GM10248 (cell line): ENCODE data around the gene BTBD2.

Experiments used
- CTCF ChIA-PET: fragments of 300-600 bp; sonication (Branson Sonifier 250); formaldehyde crosslinking; extraction: SDS; loops from one replicate; lab custom pipeline; 2021; ENCODE audit warnings: antibody characterized with exemption; lab: Yijun Ruan, JAX
- POLR2A ChIA-PET: fragments of 350-650 bp; sonication (Branson Sonifier 250); formaldehyde crosslinking; extraction: SDS; loops from one replicate; lab custom pipeline; 2020; ENCODE audit warnings: antibody characterized with exemption; lab: Yijun Ruan, JAX
- DNase-seq: peaks from one replicate; pipeline ENCODE4 v3.0.0; 2012; ENCODE audit errors: extremely low spot score
- TF ChIP-seq, protein P1 (sequence below): IDR thresholded peaks from 2 replicates; pipeline ENCODE4 v1.5.1; 2012; ENCODE audit warnings: mild to moderate bottlenecking, low read depth; ENCODE audit errors: extremely low read depth, missing control alignments, control extremely low read depth

BTBD2 gene

DNA sequence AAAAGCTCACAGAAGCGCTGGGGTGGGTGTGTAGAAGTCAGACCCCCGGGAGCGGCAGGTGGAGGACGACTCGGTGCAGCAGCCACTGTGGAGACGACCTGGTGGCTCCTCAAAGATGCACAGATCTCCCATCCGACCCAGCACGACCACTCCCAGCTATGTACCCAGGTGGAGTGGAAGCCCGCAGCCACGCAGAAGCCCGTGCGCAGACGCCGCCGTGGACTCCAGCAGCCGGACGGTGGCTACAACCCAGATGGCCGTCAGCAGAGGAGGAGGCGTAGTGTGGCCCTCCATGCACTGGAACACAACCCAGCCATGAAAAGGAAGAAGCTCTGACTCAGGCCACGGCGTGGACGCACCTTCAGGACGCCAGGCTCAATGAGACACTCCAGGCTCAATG, 52.8 kb downstream of the BTBD2 start:
- DNase-seq = no peak
- TF ChIP-seq, protein P1, sequence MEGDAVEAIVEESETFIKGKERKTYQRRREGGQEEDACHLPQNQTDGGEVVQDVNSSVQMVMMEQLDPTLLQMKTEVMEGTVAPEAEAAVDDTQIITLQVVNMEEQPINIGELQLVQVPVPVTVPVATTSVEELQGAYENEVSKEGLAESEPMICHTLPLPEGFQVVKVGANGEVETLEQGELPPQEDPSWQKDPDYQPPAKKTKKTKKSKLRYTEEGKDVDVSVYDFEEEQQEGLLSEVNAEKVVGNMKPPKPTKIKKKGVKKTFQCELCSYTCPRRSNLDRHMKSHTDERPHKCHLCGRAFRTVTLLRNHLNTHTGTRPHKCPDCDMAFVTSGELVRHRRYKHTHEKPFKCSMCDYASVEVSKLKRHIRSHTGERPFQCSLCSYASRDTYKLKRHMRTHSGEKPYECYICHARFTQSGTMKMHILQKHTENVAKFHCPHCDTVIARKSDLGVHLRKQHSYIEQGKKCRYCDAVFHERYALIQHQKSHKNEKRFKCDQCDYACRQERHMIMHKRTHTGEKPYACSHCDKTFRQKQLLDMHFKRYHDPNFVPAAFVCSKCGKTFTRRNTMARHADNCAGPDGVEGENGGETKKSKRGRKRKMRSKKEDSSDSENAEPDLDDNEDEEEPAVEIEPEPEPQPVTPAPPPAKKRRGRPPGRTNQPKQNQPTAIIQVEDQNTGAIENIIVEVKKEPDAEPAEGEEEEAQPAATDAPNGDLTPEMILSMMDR = no peak
- POLR2A ChIA-PET = no interaction called here
- CTCF ChIA-PET = interaction anchor here (0.8 to 1.0 kb wide), 3 partner anchors 30 to 125 kb away, joined by 3 to 4 read pairs (median 3); no protein-coding TSS in a partner anchor

DNA sequence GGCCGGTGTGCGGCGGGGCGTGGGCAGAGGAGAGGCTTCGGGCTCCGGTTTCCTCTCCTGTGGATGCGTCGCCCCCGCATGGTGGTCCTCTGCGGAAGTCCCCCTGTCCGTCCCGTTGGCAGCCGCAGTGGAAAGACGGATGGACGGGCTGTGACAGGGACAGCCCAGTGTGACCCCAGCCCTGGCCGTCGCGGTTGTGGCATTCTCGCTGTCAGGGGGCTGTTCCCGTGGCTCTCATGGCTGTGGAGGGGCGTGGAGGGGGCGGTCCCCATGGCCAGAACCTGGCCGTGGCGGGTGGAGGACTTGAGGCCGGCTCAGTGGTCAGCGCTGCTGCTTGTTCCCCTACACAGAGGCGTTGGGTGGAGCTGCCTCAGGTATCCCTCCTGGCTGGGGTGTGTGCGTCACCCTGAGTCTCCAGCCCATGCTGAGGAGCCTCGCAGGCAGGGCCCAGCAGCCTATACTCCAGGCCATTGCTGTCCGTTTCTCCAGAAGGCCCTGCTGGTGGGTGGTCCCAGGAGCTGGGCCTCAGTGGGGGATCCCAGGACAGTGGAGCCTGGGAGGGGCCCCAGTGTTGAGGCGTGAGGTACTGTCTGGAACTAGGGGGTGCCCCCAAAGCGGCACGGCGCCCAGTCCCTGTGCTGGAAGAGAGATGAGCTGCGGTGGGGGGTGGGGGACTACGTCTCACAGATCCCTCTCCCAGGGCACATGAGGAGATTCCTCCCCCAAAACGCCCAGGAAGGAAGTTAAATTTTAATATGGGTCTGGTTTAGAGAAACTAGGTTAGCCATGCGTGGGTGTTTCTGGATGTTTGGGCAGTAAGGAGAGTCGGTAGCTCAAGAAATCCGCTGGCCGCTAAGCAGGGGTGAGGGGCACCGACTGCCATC, 54.3 kb downstream of the BTBD2 start:
- CTCF ChIA-PET = interaction anchor here (1.2 kb wide), 1 partner anchor 12 kb away, joined by 3 read pairs; no protein-coding TSS in a partner anchor
- TF ChIP-seq, protein P1 = no peak
- POLR2A ChIA-PET = no interaction called here
- no peak for DNase-seq

DNA sequence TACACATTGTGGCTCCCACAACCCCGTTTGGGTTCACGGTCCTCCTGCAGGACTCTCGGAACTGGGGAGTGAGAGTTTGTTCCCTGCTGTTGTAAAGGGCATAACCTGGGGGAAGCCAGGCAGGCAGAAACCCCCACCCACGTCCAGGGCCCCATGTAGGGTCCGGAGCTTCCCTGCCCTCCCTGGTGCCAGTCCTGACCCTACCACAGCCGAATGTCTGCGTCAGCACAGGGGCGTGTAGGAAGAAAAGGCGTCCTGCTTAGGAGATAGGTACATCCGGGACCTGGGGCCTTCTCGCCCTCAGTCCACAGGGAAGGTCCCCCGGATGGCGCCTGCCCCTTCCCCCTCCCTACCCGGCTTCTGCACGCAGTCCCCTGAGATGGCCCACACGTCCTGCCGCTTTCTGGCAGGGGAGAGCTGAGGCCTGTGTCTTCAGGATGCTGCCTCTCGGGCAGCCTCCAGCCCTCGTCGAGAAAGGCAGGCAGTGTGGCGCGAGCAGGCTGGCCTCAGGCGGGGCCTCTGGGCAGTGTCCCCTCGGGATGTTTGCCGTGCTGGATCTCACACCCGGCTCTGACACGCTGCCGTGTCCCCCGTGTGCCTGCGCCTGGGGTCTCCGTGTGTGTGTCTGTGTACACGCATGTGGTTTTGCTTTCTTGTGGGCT, 55.5 kb downstream of the BTBD2 start:
- ChIA-PET CTCF (no interaction called here), POLR2A (no interaction called here)
- DNase-seq = no peak
- TF ChIP-seq, protein P1 = no peak

DNA sequence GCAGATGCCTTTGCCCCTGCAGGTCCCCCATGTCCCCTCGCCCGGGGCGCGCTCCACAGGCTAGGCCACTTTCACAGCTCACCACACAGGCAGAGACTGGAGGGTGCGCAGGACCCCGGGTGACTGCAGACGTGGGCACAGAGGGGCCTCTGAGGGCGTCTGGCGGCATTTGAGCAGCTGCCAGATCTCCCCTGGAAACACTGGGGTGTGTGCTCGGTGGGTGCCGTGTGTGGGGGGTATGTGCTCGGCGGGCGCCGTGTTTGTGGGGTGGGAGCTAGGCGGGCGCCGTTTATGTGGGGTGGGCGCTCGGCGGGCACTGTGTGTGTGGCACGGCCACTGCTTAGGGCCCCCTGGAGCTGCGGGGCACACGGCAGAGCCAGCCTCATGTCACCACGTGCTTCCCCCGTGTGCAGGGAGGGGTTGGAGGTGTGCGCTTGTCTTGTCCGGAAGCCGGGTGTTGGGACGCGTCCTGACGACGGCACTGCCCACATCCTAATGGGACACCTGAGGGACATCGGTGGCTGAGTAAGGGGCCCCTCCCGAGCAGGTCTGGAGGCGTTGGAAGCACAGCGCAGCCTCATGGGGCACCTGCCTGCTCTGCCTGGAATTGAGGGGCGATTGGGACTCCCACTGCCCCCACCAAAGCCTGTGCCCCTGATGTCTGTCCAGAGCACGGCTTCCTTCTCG, 57.8 kb downstream of the BTBD2 start:
- no peak for DNase-seq
- TF ChIP-seq, protein P1 = no peak
- POLR2A ChIA-PET = interaction anchor here (0.6 kb wide), 1 partner anchor 16 kb away, joined by 4 read pairs; no protein-coding TSS in a partner anchor
- CTCF ChIA-PET = no interaction called here

DNA sequence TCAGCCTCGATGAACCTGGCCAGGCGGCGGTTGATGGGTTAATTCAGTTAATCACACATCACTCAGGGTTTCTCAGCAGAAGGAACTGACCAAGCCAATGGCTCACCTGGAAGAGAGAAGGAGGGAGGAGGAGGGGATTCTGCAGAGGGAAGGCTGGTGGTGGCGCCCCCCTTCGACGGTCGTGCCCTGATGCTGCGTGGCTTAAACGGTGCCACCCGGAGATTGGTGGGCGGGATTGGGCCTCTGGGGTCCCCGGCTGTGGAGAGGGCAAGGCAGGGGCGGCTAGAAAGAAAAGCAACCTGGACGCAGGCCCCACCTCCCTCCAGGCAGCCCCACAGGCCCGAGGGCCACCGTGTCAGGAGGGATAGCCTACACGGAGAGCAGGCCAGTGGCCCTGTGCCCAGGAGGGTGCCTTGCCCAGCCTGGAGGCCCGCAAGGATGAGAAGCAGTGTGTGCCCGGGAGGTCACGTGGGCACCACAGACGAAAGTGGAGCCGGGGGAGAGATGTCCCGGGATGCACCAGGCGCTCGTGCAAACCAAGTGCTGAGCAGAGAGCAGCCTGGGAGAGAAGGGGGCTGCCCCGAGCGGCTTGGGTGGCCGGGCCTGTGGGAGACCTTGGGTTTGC, 58.5 kb downstream of the BTBD2 start:
- POLR2A ChIA-PET = no interaction called here
- DNase-seq = no peak
- CTCF ChIA-PET = no interaction called here
- TF ChIP-seq, protein P1 = no peak

DNA sequence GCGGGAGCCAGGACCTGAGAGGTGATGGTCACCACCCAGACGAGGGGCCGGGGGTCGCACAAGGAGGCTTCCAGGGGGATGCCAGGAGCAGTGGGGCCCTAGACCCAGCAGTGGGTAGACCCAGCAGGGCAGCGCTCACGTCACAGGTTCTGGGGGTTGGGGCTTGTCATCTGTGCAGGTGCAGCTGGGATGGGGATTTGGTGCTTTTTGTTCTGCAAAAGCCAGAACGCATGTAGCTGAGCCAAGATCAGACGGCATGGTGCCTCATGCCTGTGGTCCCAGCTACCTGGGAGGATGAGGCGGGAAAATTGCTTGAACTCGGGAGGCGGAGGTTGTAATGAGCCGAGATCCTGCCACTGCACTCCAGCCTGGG, 59.4 kb downstream of the BTBD2 start:
- POLR2A ChIA-PET = no interaction called here
- CTCF ChIA-PET = no interaction called here
- DNase-seq = no peak
- TF ChIP-seq, protein P1 = no peak
